H1 (cell line): ENCODE measurements around the gene TTLL5. TPM values are rescaled to one million over a fixed set of nuclear protein-coding genes. Genes with fewer than 3 reads are reported as not detected.

Experiments
- CTCF ChIA-PET: fragments of 300-600 bp; sonication (Branson Sonifier 250); formaldehyde crosslinking; loops from one replicate; lab custom pipeline; 2021; ENCODE audit not compliant: partially characterized antibody; lab: Charles Lee
- POLR2A ChIA-PET: fragments of 300-600 bp; sonication (Branson Sonifier 250); formaldehyde crosslinking; loops from one replicate; lab custom pipeline; 2021; ENCODE audit warnings: inconsistent platforms; ENCODE audit not compliant: partially characterized antibody; lab: Charles Lee
- DNase-seq, 2 experiments: peaks; one replicate each; pipeline versions ENCODE4 v3.0.0 to v3.0.0-alpha.2; 2010 to 2022; ENCODE audit warnings: low spot score in 2 of 2, low read depth in 1 of 2, mixed read lengths in 1 of 2
- FAIRE-seq: peaks from 2 replicates; lab custom pipeline; 2011; peaks lifted over from hg19 to GRCh38; lab: Jason Lieb, UNC
- H2AFZ ChIP-seq: 2 replicates; pipeline ENCODE4 v1.8.1; 2012; ENCODE audit warnings: low read length, inconsistent platforms
- H2AK5ac ChIP-seq: 2 replicates; pipeline ENCODE4 v1.6.1; 2013; ENCODE audit warnings: low read depth, low read length
- H2BK120ac ChIP-seq: replicated peaks from 2 replicates; pipeline ENCODE3; 2013; ENCODE audit warnings: low read depth, low read length, inconsistent platforms
- H2BK12ac ChIP-seq: 2 replicates; pipeline ENCODE4 v1.6.1; 2013; ENCODE audit warnings: low read depth, low read length
- H2BK15ac ChIP-seq: 2 replicates; pipeline ENCODE4 v1.6.1; 2013; ENCODE audit warnings: low read length
- H2BK20ac ChIP-seq: 2 replicates; pipeline ENCODE4 v1.6.1; 2013; ENCODE audit warnings: low read length
- H2BK5ac ChIP-seq: 2 replicates; pipeline ENCODE4 v1.6.1; 2013; ENCODE audit warnings: low read depth, low read length
- H3K14ac ChIP-seq: 2 replicates; pipeline ENCODE4 v1.6.1; 2013; ENCODE audit warnings: inconsistent platforms; ENCODE audit not compliant: insufficient read length
- H3K18ac ChIP-seq: 2 replicates; pipeline ENCODE4 v1.6.1; 2013; ENCODE audit warnings: low read length; ENCODE audit errors: extremely low read depth
- H3K23ac ChIP-seq: 2 replicates; pipeline ENCODE4 v1.6.1; 2013; ENCODE audit warnings: inconsistent platforms; ENCODE audit not compliant: insufficient read length
- H3K23me2 ChIP-seq: 2 replicates; pipeline ENCODE4 v1.6.1; 2013; ENCODE audit warnings: low read depth, low read length
- H3K27ac ChIP-seq: 2 replicates; pipeline ENCODE4 v1.6.1; 2011; ENCODE audit warnings: low read depth, low read length, inconsistent platforms
- H3K27me3 ChIP-seq, 4 experiments: replicated peaks in 1 of 4; 1 replicate in 1 of 4; 2 replicates in 3 of 4; pipeline versions ENCODE4 v1.6.1 to v1.8.1; 2011 to 2013; ENCODE audit warnings: low read length in 3 of 4, mild to moderate bottlenecking in 3 of 4, inconsistent platforms in 2 of 4, mixed read lengths in 2 of 4, moderate library complexity in 1 of 4; ENCODE audit not compliant: control insufficient read depth in 3 of 4, insufficient read depth in 3 of 4; ENCODE audit errors: extremely low read depth in 1 of 4
- H3K36me3 ChIP-seq, 4 experiments: 2 replicates each; pipeline versions ENCODE4 v1.6.1 to v1.8.1; 2011 to 2013; ENCODE audit warnings: mild to moderate bottlenecking in 4 of 4, low read length in 3 of 4, moderate library complexity in 2 of 4, control low read depth in 1 of 4, inconsistent platforms in 1 of 4; ENCODE audit not compliant: insufficient read depth in 4 of 4, control insufficient read depth in 2 of 4
- H3K4ac ChIP-seq: replicated peaks from 2 replicates; pipeline ENCODE3; 2013; ENCODE audit warnings: low read length, low read depth, mixed read lengths, inconsistent platforms; ENCODE audit not compliant: insufficient read length
- H3K4me1 ChIP-seq, 4 experiments: replicated peaks in 1 of 4; 1 replicate in 1 of 4; 2 replicates in 3 of 4; pipeline versions ENCODE4 v1.6.1 to v1.8.1; 2011 to 2013; ENCODE audit warnings: low read length in 3 of 4, inconsistent platforms in 2 of 4, mixed read lengths in 1 of 4; ENCODE audit not compliant: insufficient read depth in 4 of 4, control insufficient read depth in 3 of 4
- H3K4me2 ChIP-seq, 2 experiments: 2 replicates each; pipeline versions ENCODE4 v1.6.1 to v1.8.1; 2011 to 2013; ENCODE audit warnings: low read depth in 2 of 2, low read length in 2 of 2, control low read depth in 1 of 2, inconsistent platforms in 1 of 2, mild to moderate bottlenecking in 1 of 2; ENCODE audit not compliant: insufficient read depth in 1 of 2
- H3K4me3 ChIP-seq, 4 experiments: fragments of 200-600, 300-600 bp in 1 of 4; sonication (generic), shearing (Covaris generic), sonication (Bioruptor Twin) in 1 of 4; 2 replicates each; pipeline versions ENCODE4 v1.5.1 to v1.8.1; 2011 to 2016; ENCODE audit warnings: low read length in 4 of 4, low read depth in 3 of 4, control low read depth in 2 of 4, inconsistent platforms in 2 of 4, mild to moderate bottlenecking in 2 of 4, mixed read lengths in 1 of 4, moderate library complexity in 1 of 4; ENCODE audit not compliant: insufficient read depth in 2 of 4; ENCODE audit errors: extremely low read depth in 1 of 4
- H3K56ac ChIP-seq: replicated peaks from 2 replicates; pipeline ENCODE3; 2013; ENCODE audit warnings: low read depth, mild to moderate bottlenecking, mixed read lengths, low read length, inconsistent platforms; ENCODE audit not compliant: insufficient read length
- H3K79me1 ChIP-seq: 2 replicates; pipeline ENCODE4 v1.6.1; 2013; ENCODE audit warnings: low read depth, low read length, control low read depth
- H3K79me2 ChIP-seq, 2 experiments: 2 replicates each; pipeline versions ENCODE4 v1.6.1 to v1.8.1; 2012 to 2013; ENCODE audit warnings: low read length in 2 of 2, mild to moderate bottlenecking in 2 of 2, inconsistent platforms in 1 of 2; ENCODE audit not compliant: insufficient read depth in 2 of 2, control insufficient read depth in 1 of 2
- H3K9ac ChIP-seq, 4 experiments: replicated peaks in 1 of 4; 1 replicate in 1 of 4; 2 replicates in 3 of 4; pipeline versions ENCODE4 v1.6.1 to v1.8.1; 2011 to 2013; ENCODE audit warnings: low read depth in 3 of 4, low read length in 3 of 4, control low read depth in 2 of 4, mild to moderate bottlenecking in 2 of 4, moderate library complexity in 2 of 4, inconsistent platforms in 1 of 4; ENCODE audit errors: extremely low read depth in 1 of 4
- H3K9me3 ChIP-seq, 2 experiments: 2 replicates each; pipeline versions ENCODE4 v1.6.1 to v1.8.1; 2012 to 2013; ENCODE audit warnings: mild to moderate bottlenecking in 2 of 2, moderate library complexity in 2 of 2, control low read depth in 1 of 2, inconsistent platforms in 1 of 2, low read depth in 1 of 2, low read length in 1 of 2, mixed read lengths in 1 of 2; ENCODE audit not compliant: insufficient read depth in 2 of 2
- H4K20me1 ChIP-seq, 2 experiments: replicated peaks in 1 of 2; 2 replicates each; pipeline versions ENCODE3 to v1.8.1; 2011 to 2013; ENCODE audit warnings: inconsistent platforms in 2 of 2, low read length in 2 of 2, mild to moderate bottlenecking in 1 of 2; ENCODE audit not compliant: insufficient read depth in 2 of 2, control insufficient read depth in 1 of 2
- H4K5ac ChIP-seq: 2 replicates; pipeline ENCODE4 v1.6.1; 2013; ENCODE audit warnings: low read length, low read depth, mixed read lengths, inconsistent platforms; ENCODE audit not compliant: insufficient read length
- H4K8ac ChIP-seq: 2 replicates; pipeline ENCODE4 v1.8.0; 2013; ENCODE audit warnings: mild to moderate bottlenecking, moderate library complexity, low read length, inconsistent platforms; ENCODE audit not compliant: insufficient read depth; ENCODE audit errors: extremely low read depth
- H4K91ac ChIP-seq: replicated peaks from 2 replicates; pipeline ENCODE3; 2013; ENCODE audit warnings: low read length, mixed read lengths, inconsistent platforms; ENCODE audit not compliant: insufficient read length
- CREB1 ChIP-seq: IDR thresholded peaks from 2 replicates; pipeline ENCODE4 v1.6.1; 2012; ENCODE audit warnings: inconsistent platforms
- WGBS, 2 experiments: shearing (Covaris generic) in 1 of 2; methylation state at CpG; one replicate each; pipeline versions ENCODE4 v1.1.6 to v1.1.7; 2013 to 2015; ENCODE audit warnings: low lambda C conversion rate in 2 of 2, mixed read lengths in 2 of 2, inconsistent platforms in 1 of 2, low coverage in 1 of 2, missing lambda C conversion rate in 1 of 2; ENCODE audit not compliant: insufficient replicate concordance in 2 of 2, insufficient coverage in 1 of 2, insufficient read length in 1 of 2; ENCODE audit errors: extremely low coverage in 1 of 2, missing lambda C conversion rate in 1 of 2; 5-methylcytosine and 5-hydroxymethylcytosine counted together
- polyA plus RNA-seq, 7 experiments: library from polyadenylated mRNA; depleted of rRNA in 3 of 7; stranded (reverse) in 5 of 7; unstranded in 2 of 7; fragments of >200 nt in 5 of 7; fragments of 200-250 nt in 2 of 7; gene quantifications; 1 replicate in 5 of 7; 2 replicates in 1 of 7; 4 replicates in 1 of 7; pipeline versions ENCODE4 v1.2.1 to v1.2.3, GENCODE V29; 2011 to 2013; ENCODE audit warnings: missing spikeins in 2 of 7, mixed read lengths in 2 of 7
- total RNA-seq: library from RNA; stranded (reverse); fragmentation: NEBNext Ultra II Directional; extraction: Animal tissue kit (Norgen Biotek cat#: 25700); gene quantifications from 2 replicates; pipeline ENCODE4 v1.2.1, GENCODE V29; 2021

Gene TTLL5
- total and polyA plus RNA-seq, 2 of the 8 experiments (the other 6 are each of a cell fraction or from before 2014, with no cell fraction given) = 16.1 to 45.9 TPM

DNA sequence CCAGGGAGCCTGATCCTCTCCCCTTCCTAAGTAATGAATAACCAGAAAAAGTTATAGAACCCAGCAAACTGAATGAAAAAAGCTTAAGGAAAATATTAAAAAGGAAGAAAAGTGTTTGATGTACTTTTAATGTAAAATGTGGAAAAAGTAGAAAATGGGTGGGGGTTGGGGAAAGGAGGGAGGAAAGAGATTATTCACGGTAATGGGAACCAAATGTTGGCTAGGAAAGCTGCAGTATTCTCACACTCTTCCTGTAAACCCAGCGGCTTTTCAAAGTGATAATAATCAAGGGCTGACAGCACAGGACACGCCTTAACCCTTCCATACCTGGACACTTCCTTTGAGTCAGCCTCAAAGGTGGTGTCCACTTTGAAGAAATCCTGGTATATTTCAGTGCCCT, 181.5 kb downstream of the TTLL5 start:
- H2BK120ac ChIP-seq = no peak overlapping the region
- POLR2A ChIA-PET = no interaction called here
- no peak for TF ChIP-seq CREB1

More for the DNA sequence above, 181.5 kb downstream of the TTLL5 start:
- no peaks in the 10 kb centered on the region for H3K79me1 ChIP-seq
- H3K23me2 ChIP-seq = no peaks in the 10 kb centered on the region
- H3K36me3 ChIP-seq = no peaks in the 10 kb centered on the region; a peak in 1 of 8 replicates
- no peak overlapping the region for H4K8ac ChIP-seq
- H3K18ac ChIP-seq = no peak overlapping the region
- DNase-seq = no peak
- H2BK12ac ChIP-seq = no peak overlapping the region
- H3K4me1 ChIP-seq = peaks cover 0 to 10% (median 4%) of the 10 kb centered on the region in 4 experiments; a peak in 2 of 7 replicates
- H3K14ac ChIP-seq = no peak overlapping the region
- H2BK5ac ChIP-seq = no peak overlapping the region
- FAIRE-seq = no peak
- H2BK15ac ChIP-seq = no peak overlapping the region
- H2AK5ac ChIP-seq = no peak overlapping the region
- H4K91ac ChIP-seq = no peak overlapping the region
- WGBS, 2 experiments = 78 to 100% methylated on average over 1 to 3 of the region's 3 CpGs
- CTCF ChIA-PET = interaction anchor here (1.1 kb wide), 1 partner anchor 41 kb away, joined by 3 read pairs; no protein-coding TSS in a partner anchor
- H3K4ac ChIP-seq = no peak overlapping the region
- no peak overlapping the region for H2BK20ac ChIP-seq
- H2AFZ ChIP-seq = no peak overlapping the region
- no peaks in the 10 kb centered on the region for H3K79me2 ChIP-seq
- no peak overlapping the region for H3K56ac ChIP-seq
- no peaks in the 10 kb centered on the region for H3K27me3 ChIP-seq
- peaks cover 0 to 2% of the 10 kb centered on the region in 2 experiments for H4K20me1 ChIP-seq
- no peak overlapping the region for H3K9ac ChIP-seq
- no peak overlapping the region for H3K27ac ChIP-seq
- no peak overlapping the region for H3K23ac ChIP-seq
- no peak overlapping the region for H4K5ac ChIP-seq
- H3K9me3 ChIP-seq = no peaks in the 10 kb centered on the region
- H3K4me2 ChIP-seq = no peak overlapping the region
- H3K4me3 ChIP-seq = no peak overlapping the region
